Stimulated activated CD4-positive, alpha-beta T cell treated with anti-CD3 and anti-CD28 coated beads, Interleukin-2, amount 100 ng/mL, for 48 hours (primary cell): ENCODE data around the gene CEMIP.

Experiments used
- DNase-seq, 2 donors: peaks; one replicate each; pipeline ENCODE4 v3.0.0-alpha.2; 2020

CEMIP gene, protein sequence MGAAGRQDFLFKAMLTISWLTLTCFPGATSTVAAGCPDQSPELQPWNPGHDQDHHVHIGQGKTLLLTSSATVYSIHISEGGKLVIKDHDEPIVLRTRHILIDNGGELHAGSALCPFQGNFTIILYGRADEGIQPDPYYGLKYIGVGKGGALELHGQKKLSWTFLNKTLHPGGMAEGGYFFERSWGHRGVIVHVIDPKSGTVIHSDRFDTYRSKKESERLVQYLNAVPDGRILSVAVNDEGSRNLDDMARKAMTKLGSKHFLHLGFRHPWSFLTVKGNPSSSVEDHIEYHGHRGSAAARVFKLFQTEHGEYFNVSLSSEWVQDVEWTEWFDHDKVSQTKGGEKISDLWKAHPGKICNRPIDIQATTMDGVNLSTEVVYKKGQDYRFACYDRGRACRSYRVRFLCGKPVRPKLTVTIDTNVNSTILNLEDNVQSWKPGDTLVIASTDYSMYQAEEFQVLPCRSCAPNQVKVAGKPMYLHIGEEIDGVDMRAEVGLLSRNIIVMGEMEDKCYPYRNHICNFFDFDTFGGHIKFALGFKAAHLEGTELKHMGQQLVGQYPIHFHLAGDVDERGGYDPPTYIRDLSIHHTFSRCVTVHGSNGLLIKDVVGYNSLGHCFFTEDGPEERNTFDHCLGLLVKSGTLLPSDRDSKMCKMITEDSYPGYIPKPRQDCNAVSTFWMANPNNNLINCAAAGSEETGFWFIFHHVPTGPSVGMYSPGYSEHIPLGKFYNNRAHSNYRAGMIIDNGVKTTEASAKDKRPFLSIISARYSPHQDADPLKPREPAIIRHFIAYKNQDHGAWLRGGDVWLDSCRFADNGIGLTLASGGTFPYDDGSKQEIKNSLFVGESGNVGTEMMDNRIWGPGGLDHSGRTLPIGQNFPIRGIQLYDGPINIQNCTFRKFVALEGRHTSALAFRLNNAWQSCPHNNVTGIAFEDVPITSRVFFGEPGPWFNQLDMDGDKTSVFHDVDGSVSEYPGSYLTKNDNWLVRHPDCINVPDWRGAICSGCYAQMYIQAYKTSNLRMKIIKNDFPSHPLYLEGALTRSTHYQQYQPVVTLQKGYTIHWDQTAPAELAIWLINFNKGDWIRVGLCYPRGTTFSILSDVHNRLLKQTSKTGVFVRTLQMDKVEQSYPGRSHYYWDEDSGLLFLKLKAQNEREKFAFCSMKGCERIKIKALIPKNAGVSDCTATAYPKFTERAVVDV (N-terminal part only)

DNA sequence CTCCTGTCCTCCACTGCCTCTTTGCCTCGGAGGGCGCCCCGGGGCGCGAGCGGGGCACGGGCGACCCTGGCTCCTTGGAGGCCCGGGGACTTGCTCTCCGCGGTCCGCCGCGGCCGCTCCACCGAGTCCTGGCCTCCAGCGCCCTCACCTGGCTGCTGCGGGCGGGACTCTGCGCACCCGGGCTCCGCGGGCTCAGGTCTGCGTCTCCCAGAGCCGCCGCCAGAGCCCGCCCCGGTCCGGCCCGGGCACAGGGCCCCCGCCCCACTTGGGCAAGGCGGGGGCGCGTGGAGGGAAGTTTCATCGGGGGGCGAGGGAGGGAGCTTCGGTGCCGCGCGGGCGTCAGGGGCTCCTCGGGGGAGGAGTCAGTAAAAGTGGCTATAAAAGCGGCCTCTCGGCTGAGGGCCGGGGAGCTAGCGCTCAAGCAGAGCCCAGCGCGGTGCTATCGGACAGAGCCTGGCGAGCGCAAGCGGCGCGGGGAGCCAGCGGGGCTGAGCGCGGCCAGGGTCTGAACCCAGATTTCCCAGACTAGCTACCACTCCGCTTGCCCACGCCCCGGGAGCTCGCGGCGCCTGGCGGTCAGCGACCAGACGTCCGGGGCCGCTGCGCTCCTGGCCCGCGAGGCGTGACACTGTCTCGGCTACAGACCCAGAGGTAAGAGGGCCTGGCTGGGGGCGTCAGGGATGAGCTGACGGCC lies at the start of gene CEMIP:
TSS of gene CEMIP (plus strand) at position 407 of the 694 bp plus-strand sequence. CDS start 94,510 bp downstream, outside the sequence.
- peak; percentile 62 to 73 for DNase-seq

DNA sequence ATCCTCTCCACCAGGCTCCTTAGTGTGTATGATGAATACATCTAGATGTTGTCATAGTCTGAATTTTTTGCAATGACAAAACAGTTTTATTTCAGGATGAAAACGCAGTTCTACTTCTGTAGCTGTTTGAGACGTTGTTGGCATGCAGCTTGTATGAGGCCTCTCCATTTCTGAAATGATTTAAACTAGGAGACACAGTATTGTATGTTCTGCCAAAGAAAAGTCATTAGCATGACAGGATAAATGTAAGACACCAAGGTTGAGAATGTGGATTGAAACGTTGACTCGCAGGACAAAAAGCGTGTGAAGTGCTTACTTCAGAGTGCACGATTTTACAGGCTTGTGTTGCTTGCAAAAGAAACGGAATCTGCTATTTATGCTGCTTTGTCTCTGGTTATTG lies 48.8 kb upstream of the CEMIP start:
- DNase-seq = no peak

- DNase-seq = no peak
Measured at GRCh38 chr15:80730926-80731325, 48.2 kb upstream of the CEMIP start.

DNA sequence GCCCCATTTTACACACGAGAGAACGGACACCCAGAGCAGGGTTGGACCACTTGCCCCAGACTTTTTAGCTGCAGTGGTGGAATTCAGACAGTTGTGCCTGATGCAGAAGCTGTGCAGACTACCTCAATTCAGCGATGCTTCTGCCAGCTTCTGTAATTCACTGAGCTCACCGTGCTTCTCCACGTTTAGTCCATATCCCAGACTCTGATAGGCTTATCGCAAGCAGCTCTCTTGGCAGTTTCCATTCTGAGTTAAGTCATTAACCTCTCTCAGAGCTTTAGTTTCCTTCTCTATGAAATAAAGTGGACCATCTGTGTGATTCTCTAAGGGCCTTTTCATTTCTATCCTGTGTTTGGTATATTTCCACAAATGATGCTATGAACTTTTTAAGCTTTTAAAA lies 47.0 kb upstream of the CEMIP start:
- DNase-seq = no peak

DNA sequence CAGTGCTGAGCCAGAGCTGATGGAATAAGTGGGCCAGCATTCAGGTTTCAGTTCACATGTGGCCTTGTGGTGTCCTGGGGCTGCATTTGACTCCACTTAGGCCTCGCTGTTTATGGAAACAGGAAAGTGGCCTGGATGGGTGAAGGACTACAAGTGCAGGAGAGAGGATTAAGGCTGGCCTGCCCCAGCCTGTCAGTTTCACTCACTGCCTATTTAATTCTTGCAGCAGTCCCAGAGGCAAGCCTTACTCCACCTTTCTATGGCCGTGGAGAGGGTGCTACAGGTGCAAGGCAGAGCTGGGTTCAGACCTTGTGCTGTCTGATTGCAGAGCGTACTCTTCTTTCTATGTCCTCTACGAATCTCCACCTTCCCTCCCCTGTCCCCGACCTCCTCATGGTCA lies 46.4 kb upstream of the CEMIP start:
- no peak for DNase-seq

- no peak for DNase-seq
Measured at GRCh38 chr15:80733460-80733859, 45.7 kb upstream of the CEMIP start.

DNA sequence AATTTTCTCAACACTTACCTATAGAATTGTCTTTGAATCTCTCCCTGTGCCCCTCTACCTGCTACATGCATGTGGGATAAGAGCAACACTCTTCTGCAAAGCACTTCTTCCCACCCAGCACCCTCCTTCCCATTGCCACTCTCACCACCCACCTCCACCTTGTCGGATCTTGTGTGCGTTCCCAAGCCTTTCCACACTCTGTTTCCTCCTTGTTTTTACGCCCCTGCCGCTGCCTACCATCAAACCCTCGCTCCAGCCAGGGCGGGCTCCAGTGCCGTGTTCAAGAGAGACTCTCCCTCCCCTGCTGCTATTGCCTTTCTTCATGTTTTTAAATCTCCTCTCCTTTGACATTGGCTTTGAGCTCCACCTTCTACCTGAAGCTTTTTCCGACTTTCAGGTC lies 43.8 kb upstream of the CEMIP start:
- DNase-seq = no peak

GRCh38 chr15:80736560-80736959 lies 42.6 kb upstream of the CEMIP start:
- DNase-seq = no peak

GRCh38 chr15:80739919-80740318 lies 39.3 kb upstream of the CEMIP start:
- no peak for DNase-seq

GRCh38 chr15:80742081-80742480 lies 37.1 kb upstream of the CEMIP start:
- DNase-seq = no peak

- DNase-seq = no peak
Measured at GRCh38 chr15:80743189-80743833, 35.9 kb upstream of the CEMIP start.

- DNase-seq = no peak
Measured at GRCh38 chr15:80744415-80744814, 34.8 kb upstream of the CEMIP start.

DNA sequence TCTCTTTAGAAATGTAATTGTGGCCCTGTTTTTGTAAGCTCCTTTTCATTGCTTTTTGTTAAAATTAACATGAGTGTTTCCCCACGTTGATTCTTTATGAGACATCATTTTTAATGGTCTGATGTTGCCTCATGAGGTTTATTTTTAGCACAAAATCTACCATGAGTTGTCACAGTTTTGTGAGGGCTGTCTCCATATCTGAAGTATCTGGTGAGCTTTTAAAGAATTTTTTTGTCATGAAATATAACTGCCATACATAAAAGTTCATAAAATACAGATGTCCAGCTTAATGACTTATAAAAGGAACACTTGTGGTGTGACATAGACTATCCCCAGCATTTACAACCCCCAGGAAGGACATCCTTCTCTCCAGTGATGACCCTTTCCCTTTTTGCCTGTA lies 34.3 kb upstream of the CEMIP start:
- no peak for DNase-seq

- DNase-seq = no peak
Measured at GRCh38 chr15:80745888-80746287, 33.3 kb upstream of the CEMIP start.

DNA sequence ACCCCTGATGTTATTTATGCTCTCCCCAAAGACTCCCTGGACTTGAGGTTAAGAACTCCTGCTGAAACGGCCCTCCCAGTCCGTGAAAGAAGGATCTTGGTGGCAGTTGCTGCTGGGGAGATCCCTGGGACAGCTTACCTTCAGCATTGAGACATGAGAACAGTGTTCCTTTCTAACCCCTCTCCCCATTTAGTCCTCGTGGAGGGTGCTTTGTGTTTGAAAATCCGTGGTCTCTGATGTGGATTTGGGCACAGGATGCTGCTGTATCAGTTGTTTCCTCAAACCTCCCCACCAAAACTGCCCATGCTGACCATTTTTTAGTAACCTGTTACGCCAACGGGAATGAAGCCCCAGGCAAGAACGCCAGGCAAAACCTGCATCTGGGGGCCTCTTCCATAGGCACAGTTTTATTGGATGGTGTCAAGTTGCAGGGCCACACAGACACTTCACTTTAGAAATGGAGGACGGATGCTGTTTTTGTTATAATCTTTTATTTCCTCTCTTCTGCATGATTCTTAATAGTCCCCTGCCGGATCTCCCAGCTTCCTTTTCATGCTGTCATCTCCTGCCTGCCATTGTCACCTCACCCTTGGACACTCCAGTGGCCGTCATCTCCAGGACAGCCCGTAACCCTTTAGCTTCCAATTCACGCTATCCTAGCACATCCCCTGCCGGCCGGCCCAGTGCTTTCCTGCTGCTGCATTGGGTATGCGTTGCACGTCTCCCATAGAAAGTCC lies 31.7 kb upstream of the CEMIP start:
- DNase-seq = no peak

DNA sequence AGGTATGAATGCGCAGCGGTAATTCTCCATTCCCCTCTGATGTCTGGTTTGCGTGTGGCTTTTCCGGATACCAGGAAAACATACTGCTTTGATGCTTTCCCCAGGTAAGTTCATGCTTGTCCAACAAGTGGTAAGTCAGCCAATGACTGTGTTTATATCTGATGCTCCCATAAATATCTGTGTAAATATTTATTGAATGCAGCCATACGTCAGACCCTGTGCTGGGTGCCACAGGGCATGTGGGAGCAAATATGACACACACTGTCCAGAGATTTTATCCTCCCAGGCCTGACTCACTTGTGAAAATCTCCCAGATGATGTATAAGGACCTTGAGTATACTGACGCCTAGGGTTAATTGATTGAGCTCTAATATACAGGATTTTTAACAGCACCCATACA lies 29.6 kb upstream of the CEMIP start:
- no peak for DNase-seq

GRCh38 chr15:80750575-80750974 lies 28.6 kb upstream of the CEMIP start:
- DNase-seq = no peak

DNA sequence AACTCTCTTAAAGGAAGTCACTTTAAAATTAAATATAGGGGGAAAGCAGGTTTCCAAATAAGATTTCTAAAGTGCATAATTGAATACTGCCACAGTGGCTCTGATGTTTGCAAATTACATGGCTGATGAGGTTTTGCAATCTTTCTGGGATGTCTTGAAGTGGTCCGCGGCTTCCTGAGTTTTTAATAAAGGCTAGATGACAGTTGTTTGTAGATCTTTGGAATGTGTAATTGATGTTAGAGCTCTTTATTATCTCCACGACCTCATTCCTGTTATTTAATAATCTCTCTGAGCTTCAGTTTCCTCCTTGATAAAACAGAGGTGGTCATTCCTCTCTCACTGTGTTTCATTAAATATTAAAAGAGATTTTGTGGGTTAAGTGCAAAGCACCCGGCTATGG lies 27.0 kb upstream of the CEMIP start:
- no peak for DNase-seq

DNA sequence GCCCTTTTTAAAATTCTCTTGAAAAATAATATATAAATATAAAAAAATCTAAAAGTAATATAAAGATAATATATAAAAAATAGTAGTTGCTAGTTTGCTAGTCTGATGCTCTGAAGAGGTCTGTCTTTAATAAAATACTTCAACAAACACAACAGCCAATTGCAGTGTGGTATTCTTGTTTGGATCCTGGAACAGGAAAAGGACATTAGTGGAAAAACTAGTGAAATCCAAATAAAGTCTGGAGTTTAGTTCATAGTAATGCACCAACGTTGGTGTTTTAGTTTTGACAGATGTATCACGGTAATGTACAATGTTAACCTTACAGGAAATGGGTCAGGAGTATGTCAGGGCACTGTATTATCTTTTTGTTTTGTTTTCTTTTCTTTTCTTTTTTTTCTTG lies 26.0 kb upstream of the CEMIP start:
- no peak for DNase-seq

GRCh38 chr15:80754014-80754413 lies 25.2 kb upstream of the CEMIP start:
- DNase-seq = no peak

DNA sequence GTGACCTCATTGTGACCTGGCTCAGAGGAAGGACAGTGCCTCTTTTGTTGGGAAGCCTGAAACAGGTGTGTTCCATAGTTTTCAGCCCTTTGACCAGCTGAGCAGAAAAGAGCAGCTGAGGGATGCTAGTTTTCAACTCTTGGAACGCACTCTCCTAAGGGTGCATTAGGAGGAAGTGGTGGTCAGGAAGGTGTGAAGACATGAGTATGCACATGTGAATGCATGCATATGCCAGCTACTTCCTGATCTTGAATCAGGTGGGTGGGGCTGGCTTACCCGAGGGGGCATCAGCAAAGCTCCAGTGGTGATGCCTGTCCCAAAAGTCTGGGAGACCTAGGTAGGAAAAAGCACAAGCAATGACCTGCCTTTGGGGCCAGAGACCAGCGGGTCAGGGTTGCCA lies 23.3 kb upstream of the CEMIP start:
- DNase-seq = no peak
